Forelimb muscle (tissue), 1 donor: ENCODE measurements around the gene KCNN2. TPM values are rescaled to one million over a fixed set of nuclear protein-coding genes. Genes with fewer than 3 reads are reported as not detected.
"Not testable (repeated sequence)": the region's sequence is repeated elsewhere in the genome, so short reads cannot be mapped to it uniquely, and the experiment has no call there.

Source experiments
- DNase-seq: peaks from one replicate; pipeline ENCODE4 v3.0.0-alpha.2; 2013; ENCODE audit warnings: low read depth
- polyA plus RNA-seq: library from polyadenylated mRNA; unstranded; fragments of 120-200 nt; gene quantifications from one replicate; pipeline ENCODE4 v1.2.1, GENCODE V29; 2013; ENCODE audit not compliant: insufficient read length

Gene KCNN2
- polyA plus RNA-seq, 1 donor: 8.2 TPM

DNA sequence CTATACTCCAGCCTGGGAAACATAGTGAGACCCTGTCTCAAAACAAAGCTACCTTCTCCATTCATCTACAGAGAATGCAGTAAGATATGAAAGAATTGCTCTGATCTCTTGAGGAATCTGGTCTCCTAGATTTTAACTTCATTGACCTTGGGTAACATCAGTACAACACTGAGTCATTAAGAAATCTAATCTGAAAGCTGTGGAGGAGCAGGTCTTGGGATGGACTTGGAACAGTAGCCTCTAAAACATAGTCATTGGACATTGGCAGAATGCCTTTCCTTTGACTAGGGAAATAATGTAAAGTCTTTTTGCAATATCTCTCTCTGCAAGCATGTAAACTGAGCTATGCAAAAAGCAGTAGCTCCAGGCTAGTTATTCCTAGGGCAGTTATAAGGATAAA is 58.1 kb downstream of the KCNN2 start:
- DNase-seq: no peak

DNA sequence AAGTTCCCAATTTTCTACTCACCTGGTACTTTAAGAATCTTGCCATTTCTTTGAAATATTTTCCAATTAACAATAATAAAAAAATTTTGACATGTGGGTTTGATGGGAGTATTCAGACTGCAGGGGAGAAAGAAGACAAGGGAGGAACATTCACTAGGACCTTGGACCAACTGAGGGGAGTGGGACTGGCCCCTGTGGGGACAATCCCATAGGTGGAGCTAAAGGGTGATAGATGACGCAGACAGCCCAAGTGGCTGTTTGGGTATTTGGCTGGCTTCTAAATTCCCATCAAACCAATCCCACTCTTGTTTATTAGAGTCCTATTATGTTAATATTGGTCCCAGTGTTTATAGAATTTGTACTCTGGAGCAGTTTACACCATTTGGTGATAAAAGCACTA is 65.3 kb downstream of the KCNN2 start:
- no peak for DNase-seq

DNA sequence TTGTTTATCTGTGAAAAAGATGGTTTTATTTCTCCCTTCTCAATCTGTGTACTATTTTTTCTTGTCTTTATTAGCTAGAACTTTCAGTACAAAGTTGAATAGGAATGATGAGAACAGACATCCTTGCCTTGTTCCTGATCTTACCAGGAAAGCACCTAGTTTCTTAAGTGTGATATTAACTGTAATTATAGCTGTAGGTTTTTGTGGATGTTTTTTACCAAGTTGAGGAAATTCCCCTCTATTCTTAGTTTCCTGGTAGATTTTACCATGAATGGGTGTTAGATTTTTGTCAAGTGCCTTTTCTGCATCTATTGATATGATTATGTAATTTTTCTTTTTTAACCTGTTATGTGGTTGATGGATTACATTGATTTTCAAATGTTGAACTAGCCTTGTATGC is 68.7 kb downstream of the KCNN2 start:
- no peak for DNase-seq

DNA sequence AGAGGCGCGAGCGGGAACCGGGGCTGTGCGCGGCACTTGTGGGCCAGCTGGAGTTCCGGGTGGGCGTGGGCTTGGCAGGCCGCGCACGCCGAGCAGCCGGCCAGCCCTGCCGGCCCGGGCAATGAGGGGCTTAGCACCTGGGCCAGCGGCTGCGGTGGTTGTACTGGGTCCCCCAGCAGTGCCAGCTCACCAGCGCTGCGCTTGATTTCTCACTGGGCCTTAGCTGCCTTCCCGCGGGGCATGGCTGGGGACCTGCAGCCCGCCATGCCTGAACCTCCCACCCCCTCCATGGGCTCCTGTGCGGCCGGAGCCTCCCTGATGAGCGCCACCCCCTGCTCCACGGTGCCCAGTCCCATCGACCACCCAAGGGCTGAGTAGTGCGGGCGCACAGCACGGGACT is 70.8 kb downstream of the KCNN2 start:
- not testable (repeated sequence) for DNase-seq

DNA sequence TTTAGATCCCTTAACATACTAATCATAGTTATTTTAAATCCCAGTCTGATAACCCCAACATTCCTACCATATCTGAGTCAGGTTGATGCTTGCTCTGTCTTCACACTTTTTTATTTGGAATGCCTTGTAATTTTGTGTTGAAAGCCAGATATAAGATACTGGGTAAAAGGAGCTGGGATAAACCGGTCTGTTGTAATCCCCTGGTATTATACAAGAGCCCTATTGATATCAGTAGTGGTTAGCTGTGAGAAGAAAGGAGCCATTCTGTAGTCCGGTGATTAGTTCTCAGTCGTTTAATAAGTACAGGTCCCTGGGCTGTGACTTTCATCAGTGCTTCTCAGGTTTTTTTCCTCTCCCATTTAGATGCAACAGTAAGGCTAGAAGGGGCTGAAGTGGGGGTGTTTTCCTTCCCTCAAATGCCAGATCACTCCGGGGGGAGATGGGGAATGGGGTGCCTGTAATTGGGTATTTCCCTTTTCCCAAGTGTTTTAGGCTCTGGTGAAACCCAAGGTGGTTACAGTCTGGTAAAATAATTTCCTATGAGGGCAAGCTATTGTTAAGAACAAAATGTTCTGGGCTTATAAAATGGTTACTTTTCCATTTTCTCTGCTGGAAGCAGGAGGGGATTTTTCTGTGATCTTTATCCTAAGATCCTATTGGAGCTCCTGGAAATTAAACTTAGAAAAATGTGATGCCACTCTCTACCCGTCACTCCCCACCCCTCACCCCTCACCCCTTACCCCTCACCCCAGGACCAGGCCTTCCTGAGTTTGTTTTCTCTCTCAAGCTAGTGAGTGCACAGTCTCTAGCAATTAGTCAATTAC is 72.7 kb downstream of the KCNN2 start:
- DNase-seq: no peak

DNA sequence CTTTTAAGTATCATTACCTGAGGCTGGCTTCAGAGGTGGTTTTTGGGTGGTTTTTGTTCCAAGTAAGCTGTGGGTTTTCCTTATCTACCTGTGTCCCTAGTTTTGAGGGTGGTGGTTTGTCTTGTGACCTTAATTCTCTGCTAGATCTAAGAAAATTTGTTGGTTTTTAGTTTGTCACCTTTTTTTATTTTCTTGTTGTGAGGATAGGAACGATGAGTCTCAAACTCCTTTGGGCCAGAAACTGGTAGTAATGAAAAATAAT is 73.3 kb downstream of the KCNN2 start:
- DNase-seq: no peak

DNA sequence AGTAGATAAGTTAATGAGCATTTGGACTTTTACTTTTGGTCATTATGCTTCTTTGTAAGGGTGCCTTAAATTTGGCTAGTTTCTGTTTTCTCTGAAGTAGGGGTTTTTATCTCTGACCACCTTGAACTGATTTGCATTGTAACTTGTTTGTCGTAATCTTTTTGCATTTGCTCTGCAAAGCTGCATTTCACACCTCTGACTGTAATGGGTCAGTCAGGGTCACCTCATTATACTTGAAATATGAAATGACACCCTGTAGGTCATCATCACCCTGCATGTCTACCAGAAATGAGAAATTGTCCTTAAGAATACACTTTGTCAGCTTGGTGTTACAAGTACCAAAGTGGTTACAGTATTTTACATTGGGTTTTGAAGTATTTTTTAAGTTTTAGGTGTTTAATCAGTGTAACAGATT is 74.0 kb downstream of the KCNN2 start:
- no peak for DNase-seq

DNA sequence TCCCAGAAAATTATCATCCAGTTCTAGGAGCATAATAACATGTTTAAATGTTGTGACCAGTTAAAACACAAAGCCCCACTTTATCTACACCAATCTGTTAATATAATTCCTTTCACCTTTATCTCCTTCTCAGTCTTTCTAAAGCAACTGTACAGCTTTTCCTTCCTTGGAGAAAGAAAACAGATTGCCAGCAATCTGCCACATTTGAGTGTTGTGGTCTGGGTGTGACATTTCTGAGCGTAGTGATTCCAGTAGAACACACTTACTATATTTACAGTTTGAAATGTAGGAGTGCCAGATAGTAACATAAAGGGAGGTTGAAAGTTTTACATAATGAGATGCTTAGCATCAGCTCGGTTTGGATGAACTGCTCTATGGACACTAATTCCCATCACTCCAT is 76.1 kb downstream of the KCNN2 start:
- DNase-seq: no peak

DNA sequence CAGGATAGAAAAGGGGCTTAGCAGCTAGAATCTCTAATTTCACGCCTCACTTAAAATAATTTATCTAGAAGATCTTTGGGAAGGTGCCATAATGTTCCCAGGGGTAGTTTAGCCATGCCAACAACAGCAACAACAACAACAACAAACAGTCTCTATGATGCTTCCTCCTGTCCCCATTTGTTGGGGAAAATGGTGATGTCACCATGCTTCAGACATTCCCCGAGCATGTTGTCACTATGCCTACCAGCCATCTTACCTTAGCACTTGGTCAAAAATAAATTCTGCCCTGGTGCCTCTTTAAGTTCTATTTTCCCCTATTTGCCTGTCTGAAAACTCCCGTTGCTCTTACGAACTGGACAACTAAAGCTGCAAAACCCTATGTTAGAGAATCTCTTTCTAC is 76.6 kb downstream of the KCNN2 start:
- DNase-seq: no peak

DNA sequence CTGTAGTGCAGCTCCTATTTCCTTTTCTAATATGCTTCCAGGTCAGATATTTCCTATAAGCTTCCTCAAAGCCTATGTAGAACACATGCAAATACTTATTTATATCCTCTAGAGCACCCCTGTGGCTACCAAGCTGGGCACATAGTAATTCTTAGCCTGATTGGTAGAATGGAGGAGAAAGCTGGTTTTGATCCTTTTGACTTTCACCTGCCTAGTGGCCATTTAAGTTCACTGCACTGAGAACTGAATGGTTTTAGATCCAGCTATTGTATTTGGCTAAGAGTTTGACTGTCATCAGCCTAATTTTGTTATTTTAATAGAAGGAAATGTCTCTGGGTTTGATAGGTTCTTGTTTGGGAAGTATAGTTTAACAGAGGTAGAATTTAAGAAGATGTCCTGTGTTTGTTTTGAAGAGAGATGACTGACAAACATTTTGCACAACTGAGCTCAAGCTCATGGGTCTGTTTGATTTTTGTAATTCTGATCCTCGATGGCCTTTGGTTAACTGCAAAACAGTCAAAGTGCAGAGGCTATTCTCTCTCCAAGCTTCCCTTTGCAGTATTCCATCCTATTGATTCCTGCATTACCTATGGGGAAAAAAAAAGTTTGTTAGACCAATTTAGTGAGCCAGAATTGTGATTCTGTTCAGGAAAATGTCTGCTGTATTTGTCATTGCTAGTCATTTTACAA is 85.4 kb downstream of the KCNN2 start:
- no peak for DNase-seq

DNA sequence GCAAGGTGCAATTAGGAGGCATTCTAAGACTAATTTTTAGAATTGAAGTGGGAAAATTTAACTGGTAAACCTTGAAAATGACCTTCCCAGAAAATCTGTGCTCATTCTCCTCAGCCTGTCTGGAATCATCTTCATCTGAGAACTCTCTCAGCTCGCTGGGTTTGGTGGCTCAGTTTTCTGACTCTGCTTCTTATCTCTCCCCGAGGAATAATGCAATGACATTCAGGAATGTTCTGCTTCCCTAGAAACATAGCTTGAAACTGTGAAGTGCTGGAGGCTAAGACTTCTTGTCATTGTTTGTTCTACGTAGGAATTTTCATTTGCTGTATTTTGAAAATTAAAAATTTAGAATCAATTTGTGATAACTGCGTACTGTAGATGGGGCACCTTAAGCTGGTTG is 86.6 kb downstream of the KCNN2 start:
- no peak for DNase-seq

DNA sequence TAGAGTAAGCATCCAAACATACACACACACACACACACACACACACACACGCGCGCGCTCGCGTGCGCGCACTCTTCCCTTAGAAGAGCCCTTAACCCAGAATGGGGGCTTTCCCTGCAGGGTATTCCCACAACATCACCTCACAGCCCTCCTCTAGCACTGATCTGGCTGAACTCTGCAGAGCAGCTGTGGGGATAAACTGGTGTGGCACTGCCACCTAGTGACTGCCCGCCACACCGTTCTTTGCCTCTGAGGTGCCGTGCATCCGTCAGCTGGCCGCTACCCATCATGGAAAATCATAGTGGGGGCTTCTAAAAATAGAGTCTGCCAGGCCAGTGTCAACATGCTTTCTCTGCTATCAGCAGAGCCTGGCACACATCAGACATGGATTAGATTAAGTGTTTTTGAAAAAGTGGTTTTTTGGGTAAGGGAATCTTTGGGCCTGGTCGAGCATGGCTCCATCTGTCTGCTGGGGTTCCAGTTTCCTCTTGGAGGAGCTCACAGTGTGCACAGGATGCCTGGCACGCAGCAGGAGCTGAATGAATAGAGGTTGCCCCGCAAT is 88.1 kb downstream of the KCNN2 start:
- peak; percentile 51 for DNase-seq

DNA sequence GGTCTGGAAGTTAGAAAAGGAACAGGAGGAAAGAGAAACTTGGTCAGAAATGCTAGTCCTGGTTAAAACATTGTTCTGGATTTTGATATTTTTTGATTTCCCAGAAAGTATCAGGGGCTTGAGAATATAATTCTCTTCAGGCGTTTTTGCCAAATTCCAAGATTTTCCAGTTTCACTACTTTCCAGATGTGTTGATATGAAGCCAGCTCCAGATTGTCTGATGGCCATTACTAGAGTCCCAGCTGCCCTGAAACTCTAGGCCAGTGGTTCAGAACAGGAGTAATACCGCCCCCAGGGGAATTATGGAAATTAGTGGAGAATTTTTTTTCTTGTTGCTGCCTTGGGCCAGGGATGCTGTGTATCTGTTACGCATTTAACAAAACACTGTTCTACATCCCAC is 88.6 kb downstream of the KCNN2 start:
- peak; percentile 97 for DNase-seq

DNA sequence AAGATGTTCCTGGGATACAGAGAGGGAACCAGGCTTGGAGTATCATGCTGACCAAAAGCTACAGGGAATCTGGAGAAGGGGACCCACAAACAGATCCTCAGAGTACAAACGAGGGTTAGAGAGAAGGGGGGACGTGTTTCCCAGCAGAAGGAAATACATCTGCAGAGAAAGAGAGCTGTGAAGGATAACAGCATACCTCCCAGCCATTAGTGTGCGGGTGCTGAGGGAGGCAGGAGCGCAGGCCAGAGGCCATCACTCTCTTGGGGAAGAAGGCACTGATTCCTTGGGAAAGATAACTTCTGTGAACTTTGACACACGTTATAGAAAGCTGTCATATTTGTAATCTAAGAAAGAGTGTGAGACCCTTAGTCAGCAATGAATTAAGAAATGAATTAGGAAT is 96.9 kb downstream of the KCNN2 start:
- no peak for DNase-seq

DNA sequence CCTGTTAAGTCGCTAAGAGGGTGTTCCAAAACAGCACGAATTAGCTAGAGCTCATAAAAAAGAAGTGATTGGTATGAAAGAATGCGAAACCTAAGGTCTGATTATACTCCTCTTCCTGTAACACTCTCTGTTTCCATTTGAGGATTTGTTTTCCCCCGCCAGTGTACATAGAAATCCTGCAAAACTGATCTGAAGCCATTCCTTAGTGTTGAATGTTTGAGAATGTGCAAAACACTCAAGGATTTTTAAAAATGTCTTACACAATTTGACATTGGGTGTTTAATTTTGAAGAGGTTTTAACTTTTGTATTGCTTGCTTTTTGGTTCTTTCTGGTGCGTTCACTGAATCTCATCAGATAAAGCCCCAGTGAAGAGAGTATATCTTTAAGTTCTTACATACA is 105.3 kb downstream of the KCNN2 start:
- DNase-seq: no peak

DNA sequence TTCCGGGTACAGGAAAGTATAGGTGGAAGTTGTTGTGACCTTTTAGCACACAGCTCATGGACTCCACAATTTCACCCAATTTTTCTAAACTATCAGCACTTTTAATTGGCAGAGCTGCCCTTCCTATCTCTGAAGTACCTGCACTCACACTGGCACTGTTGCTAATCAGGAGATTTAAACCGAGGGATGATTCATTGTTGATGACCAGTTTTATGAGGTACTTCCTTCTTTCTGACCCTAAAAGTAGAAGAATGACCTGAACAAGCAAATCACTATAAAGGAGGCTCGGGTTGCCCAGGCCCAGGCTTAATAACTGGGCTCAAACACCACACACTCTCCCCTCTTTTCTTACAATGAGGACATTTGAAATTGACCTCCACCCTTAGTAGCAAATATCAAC is 105.9 kb downstream of the KCNN2 start:
- DNase-seq: no peak

DNA sequence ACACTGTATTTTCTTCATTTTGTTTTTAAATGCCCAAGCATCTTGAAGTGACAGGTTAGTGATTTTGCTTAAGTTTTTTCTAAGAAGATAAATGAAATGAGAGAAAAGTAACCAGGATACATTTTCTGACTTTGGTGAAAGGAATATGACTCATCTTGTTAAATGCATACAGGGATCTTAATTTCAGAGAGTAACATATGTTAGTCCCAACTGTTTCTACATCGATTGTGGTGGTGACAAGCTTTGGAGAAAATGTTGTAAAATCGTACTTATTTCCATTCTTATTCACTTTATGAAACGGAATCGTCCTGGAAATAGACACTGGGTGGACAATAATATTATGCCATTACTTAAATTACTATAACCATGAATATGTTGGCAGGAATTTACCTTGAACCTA is 107.5 kb downstream of the KCNN2 start:
- no peak for DNase-seq

DNA sequence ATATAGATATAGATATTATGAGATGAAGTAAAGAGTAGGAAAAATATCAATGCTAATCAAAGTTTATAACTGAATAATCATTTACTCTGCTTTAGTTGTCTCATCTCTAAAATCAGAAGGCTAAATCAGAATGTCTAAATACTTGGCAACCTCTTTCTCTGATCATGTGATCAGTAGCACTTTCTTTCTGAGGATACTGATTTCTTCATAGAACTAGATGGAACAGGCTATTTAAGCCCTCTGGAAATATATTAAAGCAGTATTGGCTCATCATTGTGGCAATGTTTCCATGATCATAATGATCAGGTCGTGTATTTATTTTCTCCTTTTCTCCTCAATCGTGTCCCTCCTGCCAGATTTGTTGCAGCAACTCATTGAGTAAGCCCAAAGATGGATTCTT is 109.7 kb downstream of the KCNN2 start:
- no peak for DNase-seq

DNA sequence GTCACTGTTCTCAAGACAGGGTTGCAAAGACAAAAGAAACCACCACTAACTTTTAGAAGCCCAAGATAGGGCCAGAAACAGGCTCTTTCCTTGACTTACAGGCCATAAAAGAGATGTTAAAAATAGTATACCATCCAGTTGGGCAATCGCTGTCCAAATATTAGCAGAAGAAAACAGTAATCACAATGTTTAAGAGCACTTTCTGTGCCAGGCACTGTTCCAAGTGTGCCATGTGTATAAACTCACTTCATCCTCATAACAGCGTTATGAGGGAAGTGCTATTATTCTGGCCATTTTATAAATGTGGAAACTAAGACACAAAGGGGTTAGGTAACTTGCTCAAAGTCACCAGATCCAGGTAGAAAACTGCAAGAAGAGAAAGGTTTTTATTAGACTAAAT is 111.7 kb downstream of the KCNN2 start:
- no peak for DNase-seq

DNA sequence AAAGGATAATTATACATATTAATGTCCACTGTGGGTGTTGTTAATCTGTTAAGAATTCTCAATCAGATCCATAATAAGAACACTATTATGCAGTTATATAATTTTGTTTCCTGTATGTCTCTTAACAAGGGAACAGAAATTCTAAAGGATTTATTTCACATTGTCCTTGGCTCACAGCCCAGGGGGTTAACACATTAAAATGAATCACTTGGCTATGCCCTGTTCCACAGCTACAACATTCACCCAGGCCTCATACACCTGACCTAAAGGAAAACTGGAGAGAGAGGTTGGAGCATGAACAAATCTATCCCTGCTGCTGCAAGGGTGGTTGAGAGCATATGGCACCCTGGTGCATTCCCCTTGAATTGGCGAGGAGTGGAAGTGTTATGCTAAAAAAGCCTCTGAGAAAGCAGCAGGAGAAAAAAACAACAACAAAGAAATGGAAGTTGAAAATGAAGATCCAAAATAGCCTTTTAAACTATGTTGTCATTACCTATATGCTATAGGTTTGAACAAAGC is 116.0 kb downstream of the KCNN2 start:
- DNase-seq: no peak

DNA sequence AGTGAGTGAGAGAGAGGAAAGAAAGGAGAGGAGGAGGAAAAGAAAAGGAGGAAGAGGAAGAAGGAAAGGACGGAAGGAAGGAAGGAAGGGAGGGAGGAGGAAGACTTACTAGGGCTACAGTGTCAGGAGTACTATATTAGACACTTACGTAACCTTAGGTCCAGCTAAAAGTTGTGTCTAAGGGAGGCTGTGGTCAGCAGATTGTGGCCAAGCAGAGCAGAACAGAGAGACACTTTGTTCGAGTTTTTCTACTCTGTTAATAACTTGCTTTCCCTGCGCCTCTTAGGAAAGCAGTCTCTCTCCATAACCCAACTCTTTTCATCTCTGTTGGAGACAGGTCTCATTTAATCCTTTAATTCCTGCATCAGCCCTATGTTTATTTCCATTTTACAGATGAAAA is 138.9 kb downstream of the KCNN2 start:
- no peak for DNase-seq

DNA sequence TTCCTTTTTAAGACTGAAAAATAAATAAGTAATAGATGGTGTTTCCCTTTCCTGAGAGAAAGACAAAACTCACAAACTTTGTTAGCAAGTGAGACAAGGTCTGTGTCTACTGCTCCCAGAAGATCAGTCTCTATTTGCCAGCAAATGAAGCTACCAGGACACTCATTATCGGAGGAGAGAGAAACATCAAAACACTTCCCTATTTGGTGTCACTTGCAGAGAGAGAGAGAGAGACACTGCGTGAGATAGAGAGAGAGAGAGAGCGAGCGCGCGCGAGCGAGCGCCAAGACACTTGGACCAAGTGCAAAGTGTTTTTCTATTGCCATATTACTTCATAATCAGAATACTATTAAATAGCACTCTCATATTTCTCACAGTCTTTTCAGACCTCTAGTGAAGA is 142.7 kb downstream of the KCNN2 start:
- no peak for DNase-seq

DNA sequence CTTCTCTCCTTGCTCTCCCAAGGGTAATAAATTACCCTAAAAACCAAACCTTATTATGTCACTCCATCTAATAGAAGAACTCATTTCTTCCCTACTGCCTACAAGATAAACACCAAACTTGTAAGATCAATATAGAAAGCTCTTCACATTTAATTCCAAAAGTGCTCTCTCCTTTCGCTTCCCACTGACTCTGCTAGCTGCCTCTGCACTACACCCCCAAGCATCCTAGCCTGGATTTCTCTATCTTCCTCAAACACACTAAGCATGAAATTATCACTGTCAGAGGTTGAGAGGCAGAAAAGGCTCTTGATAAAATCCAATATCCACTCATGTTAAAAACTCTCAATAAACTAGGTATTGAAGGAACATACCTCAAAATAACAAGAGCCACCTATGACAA is 162.4 kb downstream of the KCNN2 start:
- DNase-seq: no peak
